T-cell (primary cell): ENCODE data around the gene FBXW7. TPM values are rescaled to one million over a fixed set of nuclear protein-coding genes. Genes with fewer than 3 reads are reported as not detected.

Experiments used
- ATAC-seq, 4 experiments: fragments of 200-7000 bp in 3 of 4; fragments of 150-1000 bp in 1 of 4; cut with Tn5 transposase; replicated peaks in 1 of 4; 1 replicate in 3 of 4; 2 replicates in 1 of 4; pipeline ENCODE4 v1.10.0; 2021; ENCODE audit warnings: moderate library complexity in 3 of 4, mild to moderate bottlenecking in 2 of 4, moderate number of reproducible peaks in 1 of 4
- CTCF ChIA-PET, 2 donors: fragments of 300-600 bp; sonication (Branson Sonifier 250); formaldehyde crosslinking; loops; one replicate each; lab custom pipeline; 2022; ENCODE audit warnings: antibody characterized with exemption in 2 of 2; lab: Charles Lee
- POLR2A ChIA-PET, 2 donors: fragments of 300-600 bp; sonication (Branson Sonifier 250); formaldehyde crosslinking; loops; one replicate each; lab custom pipeline; 2022; ENCODE audit warnings: antibody characterized with exemption in 2 of 2; lab: Charles Lee
- DNase-seq, 35 experiments: peaks; one replicate each; pipeline versions ENCODE4 v3.0.0 to v3.0.0-alpha.2; 2013 to 2023
- H3K27ac ChIP-seq: one replicate; pipeline ENCODE4 v1.5.1; 2013; ENCODE audit warnings: low read length
- H3K27me3 ChIP-seq, 2 experiments: replicated peaks in 1 of 2; 1 replicate in 1 of 2; 2 replicates in 1 of 2; pipeline versions ENCODE4 v1.6.1 to v1.7.0; 2013; ENCODE audit warnings: low read length in 1 of 2, mixed read lengths in 1 of 2; ENCODE audit not compliant: control insufficient read depth in 2 of 2, insufficient read depth in 2 of 2; ENCODE audit errors: extremely low read depth in 1 of 2
- H3K36me3 ChIP-seq, 2 donors: 1 replicate in 1 of 2; 2 replicates in 1 of 2; pipeline versions ENCODE4 v1.6.1 to v1.7.0; 2013; ENCODE audit warnings: low read length in 1 of 2; ENCODE audit not compliant: control insufficient read depth in 2 of 2, insufficient read depth in 1 of 2; ENCODE audit errors: extremely low read depth in 1 of 2
- H3K4me1 ChIP-seq, 2 experiments: 1 replicate in 1 of 2; 2 replicates in 1 of 2; pipeline versions ENCODE4 v1.6.1 to v1.7.0; 2013; ENCODE audit warnings: low read length in 2 of 2, mixed read lengths in 1 of 2; ENCODE audit not compliant: insufficient read depth in 2 of 2, control insufficient read depth in 1 of 2; ENCODE audit errors: extremely low read depth in 1 of 2
- H3K4me3 ChIP-seq, 2 donors: 1 replicate in 1 of 2; 2 replicates in 1 of 2; pipeline versions ENCODE4 v1.5.1 to v1.7.0; 2013; ENCODE audit warnings: mild to moderate bottlenecking in 2 of 2, low read length in 1 of 2, moderate library complexity in 1 of 2; ENCODE audit not compliant: control insufficient read depth in 1 of 2; ENCODE audit errors: extremely low read depth in 1 of 2
- H3K9me3 ChIP-seq: 2 replicates; pipeline ENCODE4 v1.7.0; 2013
- H3K27ac Mint-ChIP-seq, 2 donors: one replicate each; pipeline ENCODE4 v1.8.0; 2020 to 2021; ENCODE audit warnings: mild to moderate bottlenecking in 2 of 2, mixed read lengths in 2 of 2
- H3K27me3 Mint-ChIP-seq, 2 donors: one replicate each; pipeline ENCODE4 v1.8.0; 2021 to 2022; ENCODE audit warnings: mixed read lengths in 2 of 2
- H3K36me3 Mint-ChIP-seq: one replicate; pipeline ENCODE4 v1.8.0; 2021; ENCODE audit warnings: mixed read lengths
- H3K4me1 Mint-ChIP-seq, 3 donors: one replicate each; pipeline ENCODE4 v1.8.0; 2020 to 2022; ENCODE audit warnings: mixed read lengths in 3 of 3, mild to moderate bottlenecking in 1 of 3
- H3K4me3 Mint-ChIP-seq, 3 donors: one replicate each; pipeline ENCODE4 v1.8.0; 2020 to 2022; ENCODE audit warnings: mild to moderate bottlenecking in 3 of 3, mixed read lengths in 3 of 3, moderate library complexity in 3 of 3
- H3K9me3 Mint-ChIP-seq, 3 donors: one replicate each; pipeline ENCODE4 v1.8.0; 2020 to 2022; ENCODE audit warnings: mixed read lengths in 3 of 3
- WGBS: methylation state at CpG from one replicate; pipeline ENCODE4 v1.1.5; 2013; ENCODE audit warnings: missing lambda C conversion rate; ENCODE audit not compliant: insufficient coverage; 5-methylcytosine and 5-hydroxymethylcytosine counted together
- total RNA-seq, 35 experiments: library from RNA in 6 of 35; stranded (reverse) in 6 of 35; fragments of 120-200 nt in 1 of 35; gene quantifications; one replicate each; pipeline versions ENCODE4 v1.2.1 to v1.2.4 and lab custom pipeline; 2013 to 2026

FBXW7 gene
- total RNA-seq, 5 donors from 2014 or later (not counting 1 experiment from before 2014, with no cell fraction given): 91.9 to 131 (median 96.0) TPM

GRCh38 chr4:152431291-152431690 is 104.6 kb downstream of the FBXW7 start:
- no peaks in the 10 kb centered on the region for H3K27me3 Mint-ChIP-seq
- H3K27me3 ChIP-seq: no peaks in the 10 kb centered on the region
- POLR2A ChIA-PET: no interaction called here
- peaks cover 39% of the 10 kb centered on the region for H3K36me3 Mint-ChIP-seq
- no peak overlapping the region for H3K27ac ChIP-seq
- H3K4me1 Mint-ChIP-seq: peaks cover 29 to 43% (median 38%) of the 10 kb centered on the region in 3 donors
- H3K4me3 ChIP-seq: no peak overlapping the region
- no peak overlapping the region for H3K4me3 Mint-ChIP-seq
- no peaks in the 10 kb centered on the region for H3K9me3 ChIP-seq
- ATAC-seq: no peak
- DNase-seq: no peak
- no peaks in the 10 kb centered on the region for H3K36me3 ChIP-seq
- no peaks in the 10 kb centered on the region for H3K9me3 Mint-ChIP-seq
- CTCF ChIA-PET: interaction anchor here in 1 of 2 donors (0.7 kb wide), 1 partner anchor 9 kb away, joined by 3 read pairs; no protein-coding TSS in a partner anchor
- no peak overlapping the region for H3K27ac Mint-ChIP-seq
- H3K4me1 ChIP-seq: no peaks in the 10 kb centered on the region

- CTCF ChIA-PET: interaction anchor here in 1 of 2 donors (0.8 kb wide), 1 partner anchor 68 kb away, joined by 4 read pairs; no protein-coding TSS in a partner anchor
Measured at GRCh38 chr4:152430507-152430906, 105.4 kb downstream of the FBXW7 start.

GRCh38 chr4:152427981-152428380 is 107.9 kb downstream of the FBXW7 start:
- H3K4me1 Mint-ChIP-seq: peaks cover 11 to 41% (median 41%) of the 10 kb centered on the region in 3 donors
- no peak overlapping the region for H3K4me3 Mint-ChIP-seq
- ATAC-seq (no peak), DNase-seq (no peak)
- ChIA-PET CTCF (no interaction called here), POLR2A (no interaction called here)
- no peaks in the 10 kb centered on the region for H3K4me1 ChIP-seq
- H3K27me3 Mint-ChIP-seq: no peaks in the 10 kb centered on the region
- H3K9me3 ChIP-seq: no peaks in the 10 kb centered on the region
- no peak overlapping the region for H3K27ac Mint-ChIP-seq
- no peaks in the 10 kb centered on the region for H3K27me3 ChIP-seq
- WGBS: no CpG with 5 or more reads among the region's 2 CpGs
- peaks cover 37% of the 10 kb centered on the region for H3K36me3 Mint-ChIP-seq
- H3K4me3 ChIP-seq: no peak overlapping the region
- H3K36me3 ChIP-seq: no peaks in the 10 kb centered on the region
- H3K27ac ChIP-seq: no peak overlapping the region
- H3K9me3 Mint-ChIP-seq: no peaks in the 10 kb centered on the region

More at GRCh38 chr4:152430507-152430906, 105.4 kb downstream of the FBXW7 start:
- Histone ChIP-seq H3K4me1 (no peaks in the 10 kb centered on the region), H3K4me3 (no peak overlapping the region), H3K36me3 (no peaks in the 10 kb centered on the region), H3K9me3 (no peaks in the 10 kb centered on the region), H3K27ac (no peak overlapping the region), H3K27me3 (no peaks in the 10 kb centered on the region)
- no peak overlapping the region for H3K27ac Mint-ChIP-seq
- DNase-seq: no peak
- H3K36me3 Mint-ChIP-seq: peaks cover 43% of the 10 kb centered on the region
- H3K4me1 Mint-ChIP-seq: peaks cover 23 to 41% (median 36%) of the 10 kb centered on the region in 3 donors
- ATAC-seq: no peak
- no peaks in the 10 kb centered on the region for H3K27me3 Mint-ChIP-seq
- H3K4me3 Mint-ChIP-seq: no peak overlapping the region
- POLR2A ChIA-PET: no interaction called here
- H3K9me3 Mint-ChIP-seq: no peaks in the 10 kb centered on the region

GRCh38 chr4:152424977-152425376 is 110.9 kb downstream of the FBXW7 start:
- POLR2A ChIA-PET: interaction anchor here in 1 of 2 donors (0.6 kb wide), 1 partner anchor 1282 kb away, joined by 3 read pairs; no protein-coding TSS in a partner anchor
- Mint-ChIP-seq H3K4me3 (no peak overlapping the region), H3K27ac (no peak overlapping the region), H3K36me3 (peaks cover 26% of the 10 kb centered on the region), H3K4me1 (peaks cover 15 to 51% (median 45%) of the 10 kb centered on the region in 3 donors), H3K27me3 (no peaks in the 10 kb centered on the region), H3K9me3 (no peaks in the 10 kb centered on the region)
- no peaks in the 10 kb centered on the region for H3K4me1 ChIP-seq
- no peaks in the 10 kb centered on the region for H3K9me3 ChIP-seq
- CTCF ChIA-PET: no interaction called here
- H3K36me3 ChIP-seq: no peaks in the 10 kb centered on the region
- no CpG with 5 or more reads among the region's 2 CpGs for WGBS
- DNase-seq (no peak), ATAC-seq (no peak)
- no peak overlapping the region for H3K4me3 ChIP-seq
- H3K27me3 ChIP-seq: no peaks in the 10 kb centered on the region
- H3K27ac ChIP-seq: no peak overlapping the region

- Mint-ChIP-seq H3K4me1 (peaks cover 21 to 54% (median 48%) of the 10 kb centered on the region in 3 donors), H3K36me3 (peaks cover 20% of the 10 kb centered on the region), H3K27me3 (no peaks in the 10 kb centered on the region), H3K4me3 (no peak overlapping the region), H3K9me3 (no peaks in the 10 kb centered on the region), H3K27ac (no peak overlapping the region)
- no peaks in the 10 kb centered on the region for H3K9me3 ChIP-seq
- no peak overlapping the region for H3K27ac ChIP-seq
- DNase-seq (no peak), ATAC-seq (no peak)
- H3K36me3 ChIP-seq: no peaks in the 10 kb centered on the region
- H3K4me1 ChIP-seq: peaks cover 0 to 5% of the 10 kb centered on the region in 2 experiments
- ChIA-PET POLR2A (interaction anchor here in 1 of 2 donors (0.6 kb wide), 1 partner anchor 1281 kb away, joined by 3 read pairs; no protein-coding TSS in a partner anchor), CTCF (interaction anchor here in 1 of 2 donors (0.6 kb wide), 1 partner anchor 29 kb away, joined by 3 read pairs; no protein-coding TSS in a partner anchor)
- H3K27me3 ChIP-seq: no peaks in the 10 kb centered on the region
- no peak overlapping the region for H3K4me3 ChIP-seq
- WGBS: no CpG with 5 or more reads among the region's 3 CpGs
Measured at GRCh38 chr4:152424396-152424795, 111.5 kb downstream of the FBXW7 start.

GRCh38 chr4:152422817-152423320 is 113.0 kb downstream of the FBXW7 start:
- WGBS: no CpG with 5 or more reads among the region's 1 CpG
- POLR2A ChIA-PET: interaction anchor here (0.5 to 0.7 kb wide), 3 partner anchors 17 to 1194 kb away, joined by 3 read pairs; no protein-coding TSS in a partner anchor
- H3K36me3 Mint-ChIP-seq: peaks cover 10% of the 10 kb centered on the region

More at GRCh38 chr4:152422817-152423320, 113.0 kb downstream of the FBXW7 start:
- no peak for ATAC-seq
- no peaks in the 10 kb centered on the region for H3K27me3 ChIP-seq
- H3K9me3 ChIP-seq: no peaks in the 10 kb centered on the region
- CTCF ChIA-PET: interaction anchor here in 1 of 2 donors (1.2 kb wide), 1 partner anchor 9 kb away, joined by 3 read pairs; no protein-coding TSS in a partner anchor
- H3K4me3 ChIP-seq: no peak overlapping the region
- Mint-ChIP-seq H3K4me1 (peaks cover 24 to 55% (median 55%) of the 10 kb centered on the region in 3 donors), H3K27me3 (no peaks in the 10 kb centered on the region), H3K9me3 (no peaks in the 10 kb centered on the region), H3K27ac (no peak overlapping the region), H3K4me3 (no peak overlapping the region)
- no peaks in the 10 kb centered on the region for H3K36me3 ChIP-seq
- peaks cover 0 to 5% of the 10 kb centered on the region in 2 experiments for H3K4me1 ChIP-seq
- DNase-seq: no peak
- no peak overlapping the region for H3K27ac ChIP-seq
